Thyroid gland (tissue), 4 donors: ENCODE measurements around the gene ANKRD11. TPM values are rescaled to one million over a fixed set of nuclear protein-coding genes. Genes with fewer than 3 reads are reported as not detected.

Source experiments
- DNase-seq, 2 donors: peaks; one replicate each; pipeline ENCODE4 v3.0.0-alpha.2; 2019
- H3K27ac ChIP-seq, 3 donors: fragments of 200-600 bp; sonication (generic); 1 replicate in 2 of 3; 2 replicates in 1 of 3; pipeline ENCODE4 v1.5.1; 2016 to 2019; ENCODE audit warnings: mild to moderate bottlenecking in 1 of 3, moderate library complexity in 1 of 3
- H3K27me3 ChIP-seq: fragments of 200-600 bp; sonication (generic); one replicate; pipeline ENCODE4 v1.5.1; 2019
- H3K36me3 ChIP-seq, 2 donors: fragments of 200-600 bp; sonication (generic); one replicate each; pipeline ENCODE4 v1.5.1; 2016 to 2019
- H3K4me1 ChIP-seq, 2 donors: fragments of 200-600 bp; sonication (generic); one replicate each; pipeline ENCODE4 v1.5.1; 2017 to 2019
- H3K4me3 ChIP-seq, 3 donors: fragments of 200-600 bp; sonication (generic); replicated peaks in 1 of 3; 1 replicate in 2 of 3; 2 replicates in 1 of 3; pipeline ENCODE4 v1.5.1; 2016; ENCODE audit warnings: mild to moderate bottlenecking in 1 of 3
- H3K9me3 ChIP-seq: fragments of 200-600 bp; sonication (generic); one replicate; pipeline ENCODE4 v1.5.1; 2017
- POLR2A ChIP-seq, 2 donors: fragments of 450-650 bp; IDR thresholded peaks; one replicate each; pipeline ENCODE4 v1.6.1; 2017; ENCODE audit warnings: antibody characterized with exemption in 2 of 2, mild to moderate bottlenecking in 2 of 2, moderate library complexity in 1 of 2
- WGBS, 2 donors: methylation state at CpG; one replicate each; pipeline ENCODE4 v1.1.5; 2017; 5-methylcytosine and 5-hydroxymethylcytosine counted together
- intact Hi-C: fragments of 100-400 bp; cut with DNase I; formaldehyde crosslinking; loops from one replicate; pipeline ENCODE4 v1.15.1; 2023
- total RNA-seq, 4 donors: library from RNA; depleted of rRNA; stranded (reverse); fragments of >200 nt; gene quantifications; one replicate each; pipeline ENCODE4 v1.2.3, GENCODE V29; 2016
- TF ChIP-seq, protein P1 (sequence below), 6 experiments: fragments of 200-600 bp in 3 of 6; fragments of 450-650 bp in 3 of 6; sonication (generic) in 3 of 6; IDR thresholded peaks; one replicate each; pipeline ENCODE4 v1.5.1; 2016 to 2019; ENCODE audit warnings: antibody characterized with exemption in 6 of 6, mild to moderate bottlenecking in 2 of 6, inconsistent platforms in 1 of 6, moderate library complexity in 1 of 6

ANKRD11 gene
- total RNA-seq, 4 donors from 2014 or later: 62.1 to 90.4 (median 75.0) TPM

DNA sequence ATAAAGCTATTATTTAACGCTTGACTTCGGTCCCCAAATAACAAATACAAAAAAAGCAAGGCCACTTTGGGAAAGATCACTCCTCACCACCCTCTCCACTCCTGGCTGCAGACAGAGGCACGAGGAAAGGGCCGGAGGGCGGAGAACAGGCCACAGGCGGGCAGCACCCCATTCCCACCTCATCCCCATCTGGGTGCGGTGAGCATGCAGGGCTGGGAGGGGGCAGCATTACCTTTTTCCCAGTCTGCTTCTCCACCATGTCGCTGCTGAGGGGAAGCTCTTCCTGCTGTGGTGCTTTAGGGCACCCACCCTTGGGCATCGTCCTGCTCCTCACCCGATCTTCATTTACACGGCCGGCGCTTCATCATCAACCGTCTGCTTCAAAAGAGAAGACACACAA, 173.7 kb downstream of the ANKRD11 start:
- H3K36me3 ChIP-seq: peaks cover 0 to under 1% of the 10 kb centered on the region in 2 donors
- H3K27me3 ChIP-seq: no peaks in the 10 kb centered on the region
- peak overlapping the region in 1 of 3 donors; percentile 43 for H3K27ac ChIP-seq
- H3K4me3 ChIP-seq: no peak overlapping the region
- DNase-seq: no peak
- WGBS, 2 donors: 81 to 82% methylated on average over 14 of the region's 14 CpGs
- intact Hi-C loops: no loop called here
- TF ChIP-seq, protein P1, sequence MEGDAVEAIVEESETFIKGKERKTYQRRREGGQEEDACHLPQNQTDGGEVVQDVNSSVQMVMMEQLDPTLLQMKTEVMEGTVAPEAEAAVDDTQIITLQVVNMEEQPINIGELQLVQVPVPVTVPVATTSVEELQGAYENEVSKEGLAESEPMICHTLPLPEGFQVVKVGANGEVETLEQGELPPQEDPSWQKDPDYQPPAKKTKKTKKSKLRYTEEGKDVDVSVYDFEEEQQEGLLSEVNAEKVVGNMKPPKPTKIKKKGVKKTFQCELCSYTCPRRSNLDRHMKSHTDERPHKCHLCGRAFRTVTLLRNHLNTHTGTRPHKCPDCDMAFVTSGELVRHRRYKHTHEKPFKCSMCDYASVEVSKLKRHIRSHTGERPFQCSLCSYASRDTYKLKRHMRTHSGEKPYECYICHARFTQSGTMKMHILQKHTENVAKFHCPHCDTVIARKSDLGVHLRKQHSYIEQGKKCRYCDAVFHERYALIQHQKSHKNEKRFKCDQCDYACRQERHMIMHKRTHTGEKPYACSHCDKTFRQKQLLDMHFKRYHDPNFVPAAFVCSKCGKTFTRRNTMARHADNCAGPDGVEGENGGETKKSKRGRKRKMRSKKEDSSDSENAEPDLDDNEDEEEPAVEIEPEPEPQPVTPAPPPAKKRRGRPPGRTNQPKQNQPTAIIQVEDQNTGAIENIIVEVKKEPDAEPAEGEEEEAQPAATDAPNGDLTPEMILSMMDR (IDR thresholded peaks at IDR 0.05): no peak
- TF ChIP-seq POLR2A (IDR thresholded peaks at IDR 0.05): no peak
- H3K4me1 ChIP-seq: peaks cover 28 to 65% of the 10 kb centered on the region in 2 donors
- H3K9me3 ChIP-seq: no peaks in the 10 kb centered on the region

DNA sequence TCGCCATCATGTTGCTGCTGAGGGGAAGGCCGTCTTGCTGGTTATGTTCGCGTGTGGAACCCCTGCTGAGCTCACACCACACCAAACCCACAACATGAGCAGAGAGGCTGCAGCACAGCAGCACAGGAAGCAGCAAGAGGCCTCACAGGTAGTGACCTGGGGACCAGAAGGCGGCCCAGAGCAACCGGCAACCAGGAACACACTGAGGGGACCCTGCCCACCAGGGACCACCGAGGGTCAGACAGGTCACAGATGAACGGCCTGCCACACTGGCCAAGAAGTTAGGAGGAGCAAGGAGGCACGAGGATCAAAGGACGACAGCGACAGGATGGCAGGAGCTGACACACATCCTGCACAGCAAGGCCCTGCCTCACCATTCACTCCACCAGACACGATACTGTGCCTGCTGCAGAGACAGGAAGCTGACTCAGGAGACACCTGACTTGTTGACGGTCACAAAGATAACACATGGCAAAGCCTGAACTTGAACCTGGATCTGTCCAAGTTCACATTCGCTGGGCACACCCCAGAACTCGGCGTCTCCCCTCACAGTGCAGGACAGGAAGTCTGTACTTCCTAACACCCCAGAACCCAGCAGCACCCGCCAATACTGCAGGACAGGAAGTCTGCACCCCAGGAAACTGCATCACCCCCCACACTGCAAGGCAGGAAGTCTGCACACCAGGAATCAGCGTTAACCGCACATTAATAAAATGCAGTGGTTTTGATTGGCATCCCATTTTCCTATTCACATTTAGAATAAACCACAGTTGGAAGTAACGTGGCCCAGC, 174.4 kb downstream of the ANKRD11 start:
- DNase-seq: peak; percentile 17 to 28
- intact Hi-C loops: no loop called here
- no peaks in the 10 kb centered on the region for H3K9me3 ChIP-seq
- no peak overlapping the region for H3K4me3 ChIP-seq
- 64 to 72% methylated on average over 19 of the region's 20 CpGs for whole genome bisulfite sequencing, 2 donors
- peaks cover 0 to 4% of the 10 kb centered on the region in 2 donors for H3K36me3 ChIP-seq
- peak overlapping the region in 2 of 3 donors; percentile 30 to 49 for H3K27ac ChIP-seq
- H3K4me1 ChIP-seq: peaks cover 23 to 58% of the 10 kb centered on the region in 2 donors
- no peaks in the 10 kb centered on the region for H3K27me3 ChIP-seq
- no peak for TF ChIP-seq POLR2A (IDR thresholded peaks at IDR 0.05)
- TF ChIP-seq, protein P1 (IDR thresholded peaks at IDR 0.05): no peak

DNA sequence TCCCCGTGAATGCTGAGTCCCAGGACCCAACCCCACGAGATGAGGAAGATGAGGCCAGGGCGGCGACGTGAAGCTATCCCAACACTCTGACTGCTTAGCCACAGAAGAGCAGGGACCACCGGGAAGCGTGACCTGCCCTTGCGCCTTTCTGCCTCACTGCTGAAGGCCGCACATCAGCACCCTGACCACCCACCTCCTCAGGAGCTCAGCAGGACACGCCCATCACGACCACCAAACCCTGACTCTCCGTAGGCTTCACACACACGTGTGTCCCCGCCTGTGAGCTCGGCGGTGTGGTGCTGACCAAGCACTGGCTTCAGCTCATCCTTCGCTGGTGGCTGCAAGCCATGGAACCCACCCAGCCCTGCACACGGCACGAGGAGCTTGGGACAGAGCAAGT, 175.1 kb downstream of the ANKRD11 start:
- Histone ChIP-seq H3K4me1 (peaks cover 16 to 51% of the 10 kb centered on the region in 2 donors), H3K4me3 (no peak overlapping the region), H3K36me3 (peaks cover 0 to 4% of the 10 kb centered on the region in 2 donors), H3K27ac (peak overlapping the region; percentile 19 to 49 (median 30)), H3K9me3 (no peaks in the 10 kb centered on the region), H3K27me3 (no peaks in the 10 kb centered on the region)
- intact Hi-C loops: no loop called here
- no peak for DNase-seq
- whole genome bisulfite sequencing, 2 donors: 87 to 88% methylated on average over 14 to 18 of the region's 19 CpGs
- TF ChIP-seq, protein P1 (IDR thresholded peaks at IDR 0.05): no peak
- TF ChIP-seq POLR2A (IDR thresholded peaks at IDR 0.05): no peak

DNA sequence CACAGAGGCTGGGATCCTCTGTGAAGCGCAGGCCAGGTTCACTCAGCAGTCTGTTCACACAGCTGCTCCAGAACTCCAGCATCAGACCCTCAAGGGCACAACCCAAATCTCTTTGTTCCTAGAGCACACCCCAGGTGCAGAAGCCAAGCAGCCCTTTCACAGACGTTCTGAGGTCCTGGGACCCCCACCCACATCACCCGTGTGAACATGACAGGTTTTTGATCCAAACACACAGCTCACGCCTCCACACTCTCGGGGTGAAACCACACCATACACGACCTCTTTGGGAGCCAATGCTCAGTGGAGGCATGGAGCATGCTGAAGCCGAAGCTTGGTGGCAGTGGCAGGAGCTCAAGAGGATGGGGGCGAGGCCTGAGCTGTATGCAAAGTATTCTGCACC, 175.5 kb downstream of the ANKRD11 start:
- Histone ChIP-seq H3K36me3 (peaks cover 0 to 4% of the 10 kb centered on the region in 2 donors), H3K4me1 (peaks cover 12 to 47% of the 10 kb centered on the region in 2 donors), H3K27me3 (no peaks in the 10 kb centered on the region), H3K27ac (peak overlapping the region in 1 of 3 donors; percentile 49), H3K9me3 (no peaks in the 10 kb centered on the region), H3K4me3 (no peak overlapping the region)
- 76 to 96% methylated on average over 5 to 8 of the region's 8 CpGs for WGBS, 2 donors
- DNase-seq: no peak
- TF ChIP-seq, protein P1 (IDR thresholded peaks at IDR 0.05): no peak
- no peak for TF ChIP-seq POLR2A (IDR thresholded peaks at IDR 0.05)
- intact Hi-C loops: no loop called here

DNA sequence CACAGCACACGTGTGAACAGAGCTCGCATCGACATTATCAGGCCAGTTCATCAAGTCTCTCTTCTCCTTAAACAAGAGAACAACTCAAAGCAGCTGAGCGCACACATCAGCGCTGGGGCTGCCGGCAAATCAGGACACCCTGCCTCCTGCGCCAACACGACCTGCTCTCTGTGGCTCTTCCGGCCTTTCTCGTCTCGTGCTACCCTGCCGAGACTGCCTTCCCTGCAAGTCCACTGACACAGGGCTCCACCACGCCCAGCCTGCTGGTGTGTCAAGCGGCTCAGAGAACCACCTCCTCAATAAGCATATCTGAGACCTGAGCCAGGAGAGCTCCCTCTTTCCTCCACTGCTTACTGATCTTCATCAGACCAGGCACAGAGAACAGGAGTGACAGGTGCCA, 176.0 kb downstream of the ANKRD11 start:
- TF ChIP-seq, protein P1 (IDR thresholded peaks at IDR 0.05): no peak
- TF ChIP-seq POLR2A (IDR thresholded peaks at IDR 0.05): no peak
- no peak overlapping the region for H3K27ac ChIP-seq
- no peaks in the 10 kb centered on the region for H3K27me3 ChIP-seq
- peaks cover 0 to 4% of the 10 kb centered on the region in 2 donors for H3K36me3 ChIP-seq
- intact Hi-C loops: no loop called here
- H3K4me3 ChIP-seq: no peak overlapping the region
- 76 to 83% methylated on average over 14 of the region's 14 CpGs for WGBS, 2 donors
- DNase-seq: no peak
- peaks cover 8 to 42% of the 10 kb centered on the region in 2 donors for H3K4me1 ChIP-seq
- H3K9me3 ChIP-seq: no peaks in the 10 kb centered on the region
